Stimulated activated CD4-positive, alpha-beta T cell treated with anti-CD3 and anti-CD28 coated beads, Interleukin-1b, Interleukin-23, amount 100 ng/mL, for 24 hours (primary cell): ENCODE results near the gene AMT.

Experiments
- DNase-seq, 4 experiments: peaks; one replicate each; pipeline ENCODE4 v3.0.0-alpha.2; 2020; ENCODE audit warnings: low read depth in 4 of 4, low spot score in 1 of 4

The AMT gene, protein sequence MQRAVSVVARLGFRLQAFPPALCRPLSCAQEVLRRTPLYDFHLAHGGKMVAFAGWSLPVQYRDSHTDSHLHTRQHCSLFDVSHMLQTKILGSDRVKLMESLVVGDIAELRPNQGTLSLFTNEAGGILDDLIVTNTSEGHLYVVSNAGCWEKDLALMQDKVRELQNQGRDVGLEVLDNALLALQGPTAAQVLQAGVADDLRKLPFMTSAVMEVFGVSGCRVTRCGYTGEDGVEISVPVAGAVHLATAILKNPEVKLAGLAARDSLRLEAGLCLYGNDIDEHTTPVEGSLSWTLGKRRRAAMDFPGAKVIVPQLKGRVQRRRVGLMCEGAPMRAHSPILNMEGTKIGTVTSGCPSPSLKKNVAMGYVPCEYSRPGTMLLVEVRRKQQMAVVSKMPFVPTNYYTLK

DNA sequence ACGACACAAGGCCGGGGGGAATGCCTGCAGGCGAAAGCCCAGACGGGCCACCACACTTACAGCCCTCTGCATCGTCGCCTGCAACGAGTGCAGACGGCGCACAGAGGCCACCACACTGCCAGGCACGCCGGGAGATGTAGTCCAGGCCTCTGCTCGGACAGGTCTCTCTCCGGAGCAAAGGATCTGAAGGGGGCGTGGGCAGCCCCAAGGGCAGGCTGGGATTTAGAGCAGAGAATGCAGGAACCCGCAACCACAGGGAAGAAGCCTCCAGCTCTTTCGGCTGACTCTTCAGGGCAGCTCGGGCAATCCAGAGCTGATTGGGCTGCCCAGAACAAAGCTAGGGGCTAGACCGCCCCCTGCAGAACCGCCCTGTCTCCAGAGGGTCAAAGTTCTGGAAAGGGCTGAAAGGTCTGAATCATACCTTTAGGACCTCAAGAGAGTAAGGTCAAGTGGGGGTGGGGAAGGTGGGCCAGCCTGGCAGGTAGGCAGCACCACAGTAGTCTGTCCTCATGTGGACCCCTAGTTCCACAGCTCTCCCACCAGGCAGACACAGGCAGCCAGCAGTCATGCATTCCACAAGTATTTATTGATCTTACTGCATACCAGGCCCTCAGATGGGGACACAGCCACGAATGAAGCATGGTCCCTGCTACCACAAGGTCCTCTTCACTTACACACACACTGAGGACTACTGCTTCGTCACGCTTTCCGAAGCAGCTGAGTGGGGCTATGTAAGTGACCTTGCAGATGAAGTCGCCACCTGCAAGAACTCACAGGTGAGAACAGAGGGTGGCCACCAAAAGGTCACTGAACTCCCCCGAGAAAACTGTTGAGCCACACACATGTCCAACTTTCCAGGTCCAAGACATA lies at the start of gene AMT:
Gene AMT, minus strand, starts transcription at position 95 of the 870 bp plus-strand sequence. Its CDS starts 23 bp downstream, at position 72.
- no peak for DNase-seq

DNA sequence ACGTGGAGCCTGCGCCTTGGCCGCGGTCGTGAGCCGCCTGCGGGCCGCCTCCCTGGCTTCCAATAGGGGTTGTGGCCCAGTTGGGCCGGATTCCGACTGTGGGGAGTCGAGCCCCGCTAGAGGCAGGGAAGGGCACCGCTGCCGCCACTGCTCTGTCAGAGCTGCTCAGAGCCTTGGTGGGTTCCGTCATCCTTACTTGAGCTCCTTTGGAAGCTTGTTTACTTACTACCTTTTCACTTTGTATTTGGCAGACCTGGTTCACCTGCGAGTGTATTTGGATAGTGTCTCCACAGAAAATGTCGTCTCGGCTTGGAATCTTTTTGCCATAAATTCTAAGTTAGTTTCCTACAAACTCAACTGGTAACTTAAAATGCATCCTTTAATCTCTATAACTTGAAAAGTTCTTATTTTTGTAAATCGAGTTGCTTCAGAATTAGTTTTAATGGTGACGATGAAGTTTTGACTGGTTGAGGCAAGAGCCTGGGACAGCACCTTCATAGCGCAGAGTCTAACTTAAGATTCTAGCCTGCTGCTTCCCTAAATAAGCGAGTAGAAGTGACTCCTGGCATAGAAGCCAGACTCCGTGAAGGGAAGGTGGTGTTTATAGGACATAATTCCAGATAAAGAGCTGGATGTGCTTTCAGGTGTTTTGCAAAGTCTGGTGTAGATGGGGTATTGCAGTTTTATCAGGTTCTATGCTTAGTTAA lies 48.6 kb upstream of the AMT start:
- DNase-seq = peak in 1 of 4 experiments; percentile 9

DNA sequence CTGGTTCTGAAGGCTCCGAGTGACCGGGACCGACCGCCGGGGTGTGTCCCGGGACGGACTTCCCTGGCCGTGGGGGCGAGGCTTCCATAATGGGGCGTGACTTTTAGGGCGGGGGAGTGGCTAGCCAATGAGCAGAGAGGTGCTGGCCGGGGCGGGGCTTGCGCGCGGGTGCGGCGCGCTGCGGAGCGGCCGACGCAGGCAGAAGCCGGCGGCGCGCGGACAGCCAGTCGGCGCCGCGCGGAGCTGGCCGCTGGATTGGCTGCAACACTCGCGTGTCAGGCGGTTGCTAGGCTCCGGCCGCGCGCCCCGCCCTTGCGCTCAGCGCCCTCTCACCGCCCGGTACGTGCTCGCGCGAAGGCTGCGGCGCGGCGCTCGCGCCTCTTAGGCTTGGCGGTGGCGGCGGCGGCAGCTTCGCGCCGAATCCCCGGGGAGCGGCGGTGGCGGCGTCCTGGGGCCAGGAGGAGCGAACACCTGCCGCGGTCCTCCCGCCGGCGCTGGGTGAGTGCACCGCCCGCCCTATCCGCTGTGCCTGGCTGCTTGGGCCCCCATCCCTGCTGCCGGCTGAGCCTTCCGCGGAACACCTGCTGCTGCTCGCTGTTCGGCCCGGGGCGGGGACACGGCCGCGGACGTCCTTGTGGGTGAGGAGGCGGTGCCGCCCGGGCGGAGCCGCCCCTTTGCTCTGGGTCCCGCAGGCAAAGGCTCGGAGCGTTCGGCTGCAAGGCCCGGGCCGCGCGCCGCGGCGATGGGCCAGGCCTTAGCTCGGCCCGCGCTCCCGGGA lies 47.9 kb upstream of the AMT start, which contains the start of gene DAG1:
Gene DAG1, plus strand, starts transcription at position 332 of the 778 bp plus-strand sequence. CDS start 40,268 bp downstream, outside the sequence.
- DNase-seq = peak; percentile 83 to 95 (median 91)

DNA sequence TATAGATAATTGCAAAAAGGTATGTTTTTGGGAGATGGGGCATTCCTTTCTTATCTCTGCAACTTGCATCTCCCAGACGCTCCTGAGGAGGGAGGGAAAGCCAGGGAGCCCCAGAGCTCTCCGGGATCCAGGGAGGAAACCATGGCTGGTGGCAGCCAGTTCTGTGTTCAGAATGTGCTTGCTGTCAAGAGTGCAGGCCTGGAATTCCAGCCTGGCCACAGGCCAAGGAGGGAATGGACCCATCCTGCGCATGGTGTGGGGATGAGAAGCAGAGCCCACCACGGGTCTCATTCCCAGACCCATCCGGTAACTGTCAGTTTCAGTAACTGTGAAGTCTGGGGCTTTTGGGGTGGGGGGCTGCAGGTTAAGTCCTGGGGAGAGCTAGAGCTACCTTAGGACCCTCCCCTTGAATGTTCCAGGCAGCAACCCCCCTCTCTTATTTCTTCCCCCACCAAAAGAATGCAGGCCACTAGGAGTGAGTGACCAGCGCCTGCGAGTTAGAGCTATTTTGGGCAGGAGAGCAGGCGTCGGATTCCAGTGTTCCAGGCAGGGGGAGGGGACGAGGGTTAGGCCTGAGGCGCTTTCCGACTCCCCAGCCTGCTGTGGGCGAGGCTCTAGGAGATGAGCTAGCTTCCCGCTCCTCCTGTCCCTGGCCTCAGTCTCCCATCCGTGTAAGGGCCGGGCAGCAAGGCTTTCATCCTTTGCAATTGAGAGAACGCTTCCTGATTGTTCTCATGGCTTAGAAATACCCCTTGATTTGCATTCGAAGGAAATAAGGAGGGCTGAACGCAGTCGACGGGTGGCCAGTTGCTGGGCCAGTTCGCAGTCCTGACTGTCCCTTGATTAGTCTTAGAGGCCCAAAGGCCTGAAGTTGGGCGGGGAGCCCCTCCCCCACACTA lies 47.0 kb upstream of the AMT start:
- peak in 1 of 4 experiments; percentile 3 for DNase-seq

DNA sequence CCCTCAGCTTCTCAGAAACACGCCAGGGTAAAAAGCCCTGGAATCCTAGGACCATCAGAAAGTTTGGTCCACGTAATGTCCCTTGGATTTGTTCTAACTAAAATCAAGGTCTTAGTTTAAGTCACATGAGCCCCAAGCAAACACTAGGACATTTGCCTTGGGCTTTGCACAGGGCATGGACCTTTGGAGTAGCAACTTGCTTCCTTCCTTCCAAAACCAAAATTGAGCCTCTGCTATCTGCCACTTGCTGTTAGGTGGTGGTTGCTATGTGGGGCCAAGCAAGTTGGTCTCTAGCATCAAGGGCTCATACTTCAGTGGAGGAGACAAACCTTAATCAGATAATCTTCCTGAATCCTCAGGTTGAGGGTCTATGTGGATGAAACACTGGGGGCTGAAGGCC lies 43.8 kb upstream of the AMT start:
- DNase-seq = no peak

DNA sequence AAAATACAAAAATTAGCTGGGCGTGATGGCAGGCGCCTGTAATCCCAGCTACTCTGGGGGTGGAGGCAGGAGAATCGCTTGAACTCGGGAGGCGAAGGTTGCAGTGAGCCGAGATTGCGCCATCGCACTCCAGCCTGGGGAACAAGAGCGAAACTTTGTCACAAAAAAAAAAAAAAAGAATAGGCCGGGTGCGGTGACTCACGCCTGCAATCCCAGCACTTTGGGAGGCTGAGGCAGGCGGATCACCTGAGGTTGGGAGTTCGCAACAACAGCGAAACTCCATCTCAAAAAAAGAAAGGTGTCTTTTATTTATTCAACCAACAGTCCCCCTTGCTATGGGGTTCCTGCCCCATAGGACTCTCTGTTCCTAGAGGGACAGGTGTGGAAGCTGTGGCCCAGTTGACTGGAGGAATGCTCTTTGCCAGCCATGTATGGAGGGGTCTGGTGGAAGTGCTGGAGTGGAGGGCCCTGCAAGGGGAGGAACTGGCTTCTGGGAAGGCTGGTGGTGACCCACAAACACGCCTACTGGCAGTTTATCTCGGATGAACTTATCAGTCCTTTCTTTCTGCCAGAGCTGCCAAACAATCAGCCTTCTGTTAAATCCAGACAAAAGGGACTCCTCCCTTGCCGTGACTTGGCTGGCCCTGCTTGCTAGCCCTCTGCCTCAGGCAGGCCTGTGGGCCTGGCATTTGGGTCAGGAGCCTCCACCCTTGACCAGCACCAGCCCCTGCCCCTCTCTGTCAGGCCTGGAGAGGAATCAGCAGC lies 43.2 kb upstream of the AMT start:
- no peak for DNase-seq

DNA sequence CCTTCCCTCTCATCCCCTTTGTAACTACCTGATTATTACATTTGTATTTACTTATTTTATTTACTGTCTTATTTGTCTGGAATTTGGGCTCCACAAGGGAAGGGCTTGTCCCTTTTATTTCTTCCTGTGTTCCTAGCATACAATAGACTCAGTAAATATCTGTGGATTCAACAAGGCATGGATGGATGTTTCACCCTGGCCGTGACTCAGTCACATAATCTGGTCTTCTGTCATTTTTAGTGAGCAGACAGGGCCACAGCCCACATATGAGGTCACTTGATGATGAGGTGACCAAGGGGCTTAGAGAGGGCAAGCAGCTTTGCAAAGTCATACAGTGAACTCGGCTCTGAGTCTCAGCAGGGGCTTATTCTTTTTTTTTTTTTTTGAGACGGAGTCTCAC lies 39.9 kb upstream of the AMT start:
- no peak for DNase-seq

DNA sequence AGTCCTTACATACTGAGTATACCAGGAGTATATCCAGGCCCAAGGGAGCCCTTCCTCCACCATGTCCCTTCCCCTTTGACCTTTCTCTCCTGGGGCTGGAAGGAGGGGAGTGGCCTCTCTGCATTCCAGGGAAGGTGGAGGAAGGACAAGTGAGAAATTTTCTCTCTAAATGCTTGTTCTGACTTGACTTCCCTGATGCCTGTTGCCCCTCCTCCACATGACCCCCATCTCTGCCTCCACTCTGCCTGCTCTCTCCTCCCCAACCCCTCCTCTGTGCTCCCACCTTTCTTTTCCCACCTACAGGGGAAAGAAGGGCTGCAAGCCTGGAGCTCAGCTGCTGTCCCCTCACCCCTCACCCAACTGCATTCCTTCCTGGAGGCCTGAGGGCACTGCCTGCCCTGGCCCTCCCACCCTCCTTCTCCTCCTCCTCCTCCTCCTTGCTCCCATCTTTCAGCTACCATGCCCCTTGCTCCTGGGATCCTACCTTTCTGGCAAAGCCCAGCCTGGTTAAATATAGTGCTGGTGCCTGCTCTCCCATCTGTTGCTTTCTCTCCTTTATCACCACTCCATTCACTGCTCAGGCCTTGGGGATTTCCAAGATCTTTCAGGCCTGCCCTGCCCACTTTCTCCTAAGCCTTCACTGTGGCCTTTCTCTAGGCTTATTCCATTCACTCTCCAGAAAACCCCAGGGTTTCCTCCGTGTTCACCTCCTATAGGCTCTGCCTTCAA lies 39.3 kb upstream of the AMT start:
- DNase-seq = no peak

DNA sequence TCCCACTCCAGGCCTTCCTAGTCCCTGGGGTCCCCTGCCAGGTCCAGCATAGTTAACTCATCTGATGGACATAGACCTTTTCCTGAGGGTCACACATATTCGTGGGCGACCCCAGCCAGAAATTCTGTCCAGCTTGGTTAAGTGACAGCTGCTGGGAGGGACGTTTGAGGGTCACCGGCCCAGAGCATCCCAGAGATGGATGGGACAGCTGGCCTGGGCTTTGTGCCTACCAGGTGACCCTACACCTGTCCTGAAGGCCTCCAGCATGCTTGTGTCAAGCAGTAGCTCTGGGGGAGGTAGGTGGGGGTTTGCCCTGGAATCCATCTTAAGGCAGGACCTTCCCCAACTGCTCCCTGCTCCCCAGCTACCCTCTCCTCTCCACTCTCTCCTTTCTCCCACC lies 38.7 kb upstream of the AMT start:
- no peak for DNase-seq

DNA sequence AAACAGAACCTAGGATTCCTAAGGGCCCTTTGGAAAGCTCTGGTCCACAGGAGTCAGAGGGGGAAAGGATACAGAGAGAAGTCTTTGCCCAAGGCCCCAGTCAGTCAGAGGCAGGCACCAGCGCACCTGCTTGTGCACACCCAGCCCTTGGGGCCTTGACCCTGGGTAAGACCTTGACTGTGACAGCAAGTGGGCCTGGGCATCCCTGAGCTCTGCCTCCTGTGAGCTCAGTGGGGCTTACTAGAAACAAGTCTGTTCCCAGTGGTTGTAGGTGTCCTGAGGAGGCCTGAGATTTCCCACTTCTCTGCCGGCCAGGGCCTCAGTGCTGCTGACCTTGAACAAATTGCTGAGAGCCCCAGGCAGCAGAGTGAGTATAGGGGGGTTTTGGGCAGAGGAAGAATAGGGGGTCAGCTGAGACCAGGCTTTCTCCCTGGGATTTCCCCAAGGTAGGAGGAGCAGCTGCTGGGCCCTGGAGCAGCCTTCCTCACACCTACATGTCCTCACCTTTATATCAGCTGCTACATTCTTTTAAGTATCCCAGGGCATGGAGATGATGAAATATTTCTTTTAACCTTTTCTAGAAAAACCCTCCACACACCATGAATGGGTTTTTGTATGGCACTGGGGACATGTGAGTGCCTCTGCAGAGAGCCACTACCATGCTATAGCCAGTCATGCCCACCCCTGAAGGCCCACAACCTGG lies 38.1 kb upstream of the AMT start:
- no peak for DNase-seq

DNA sequence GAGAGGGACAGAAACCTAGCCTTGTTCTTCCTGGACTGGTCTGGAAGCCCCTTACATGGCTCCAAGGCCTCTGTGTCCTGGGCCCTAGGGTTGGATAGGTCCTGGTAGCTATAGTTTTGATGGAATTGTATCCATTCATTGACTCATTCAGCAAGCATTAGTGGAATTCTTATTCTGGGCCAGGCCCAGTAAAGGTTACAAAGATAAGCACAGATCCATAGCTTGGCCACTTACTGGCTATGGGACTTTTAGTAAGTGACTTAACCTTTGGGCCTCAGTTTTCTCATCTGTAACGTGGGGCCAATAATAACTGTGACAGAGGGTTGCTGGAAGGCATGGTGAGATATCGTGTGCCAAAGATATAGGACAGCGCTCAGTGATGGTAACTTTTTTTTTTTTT lies 34.2 kb upstream of the AMT start:
- no peak for DNase-seq

DNA sequence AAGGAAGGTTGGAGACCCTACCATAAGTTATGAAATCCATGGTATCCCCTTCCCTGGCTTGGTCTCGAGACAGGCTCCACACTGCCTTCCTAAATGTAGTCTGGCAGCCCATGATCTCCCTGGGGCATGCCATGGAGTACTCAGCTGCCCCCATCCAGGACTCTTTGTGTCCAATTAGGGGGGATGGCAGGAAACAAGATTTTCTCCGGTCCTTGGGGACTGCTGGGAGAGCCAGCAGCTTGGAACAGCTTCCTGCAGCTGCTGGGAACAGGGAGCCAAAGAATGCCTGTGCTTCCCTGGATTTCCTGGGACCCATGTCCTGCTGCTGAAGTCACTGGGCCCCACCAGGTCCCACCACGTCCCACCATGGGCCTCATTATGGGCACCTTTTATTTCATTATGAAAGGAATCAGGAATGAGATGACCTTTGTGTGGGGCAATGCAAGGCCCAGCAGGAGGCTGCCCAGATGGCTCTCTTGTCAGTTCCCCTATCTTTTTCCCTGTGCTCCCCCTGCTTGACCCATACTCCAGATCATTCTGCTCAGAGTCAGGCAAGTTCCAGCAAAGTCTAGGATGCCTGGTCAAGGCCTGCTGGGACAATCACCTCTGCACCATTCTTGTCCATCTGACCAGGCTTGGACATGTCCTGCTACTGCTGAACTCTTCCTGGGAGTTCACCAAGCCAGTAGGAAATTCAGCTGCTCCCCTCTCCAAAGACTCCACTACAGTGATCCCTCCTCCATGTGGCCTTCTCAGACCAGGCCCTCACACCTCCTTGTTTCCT lies 32.8 kb upstream of the AMT start:
- DNase-seq = no peak

DNA sequence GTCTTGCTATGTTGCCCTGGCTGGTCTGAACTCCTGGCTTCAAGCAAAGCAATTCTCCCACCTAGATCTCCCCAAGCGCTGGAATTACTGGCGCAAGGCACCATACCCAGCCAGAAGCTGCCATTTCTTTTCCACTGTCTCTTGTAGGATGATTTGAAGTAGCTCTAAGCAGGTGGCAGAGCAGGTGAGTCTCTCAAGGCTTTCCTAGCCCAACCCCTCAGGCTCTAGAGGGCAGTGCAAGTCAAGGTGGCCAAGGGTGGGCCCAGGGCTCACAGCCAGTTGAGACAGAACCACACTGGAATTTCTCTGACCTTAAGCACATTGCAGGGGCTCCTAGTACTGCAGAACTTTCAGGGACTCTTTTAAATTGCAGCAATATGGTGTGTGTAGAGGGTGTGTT lies 32.2 kb upstream of the AMT start:
- DNase-seq = no peak

DNA sequence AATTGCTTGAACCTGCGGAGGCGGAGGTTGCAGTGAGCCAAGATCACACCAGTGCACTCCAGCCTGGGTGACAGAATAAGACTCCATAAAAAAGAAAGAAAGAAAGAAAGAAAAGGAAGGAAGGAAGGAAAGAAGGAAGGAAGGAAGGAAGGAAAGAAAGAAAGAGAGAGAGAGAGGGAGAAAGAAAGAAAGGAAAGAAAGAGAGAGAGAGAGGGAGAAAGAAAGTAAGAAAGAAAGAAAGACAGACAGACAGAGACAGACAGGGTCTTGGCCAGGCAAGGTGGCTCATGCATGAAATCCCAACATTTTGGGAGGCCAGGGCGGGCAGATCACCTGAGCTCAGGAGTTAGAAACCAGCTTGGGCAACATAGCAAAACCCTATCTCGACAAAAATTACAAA lies 31.3 kb upstream of the AMT start:
- DNase-seq = no peak

DNA sequence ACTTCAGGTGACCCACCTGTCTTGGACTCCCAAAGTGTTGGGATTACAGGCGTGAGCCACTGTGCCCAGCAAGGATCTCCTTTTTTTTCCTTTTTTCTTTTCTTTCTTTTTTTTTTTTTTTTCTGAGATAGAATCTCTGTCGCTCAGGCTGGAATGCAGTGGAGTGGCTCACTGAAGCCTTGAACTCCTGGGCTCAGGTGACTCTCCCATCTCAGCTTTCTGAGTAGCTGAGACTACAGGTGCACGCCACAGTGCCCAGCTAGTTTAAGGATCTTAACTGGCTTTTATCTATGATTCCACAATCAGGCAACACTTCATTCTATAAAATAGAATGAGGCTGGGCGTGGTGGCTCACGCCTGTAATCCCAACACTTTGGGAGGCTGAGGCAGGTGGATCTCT lies 23.1 kb upstream of the AMT start:
- no peak for DNase-seq

DNA sequence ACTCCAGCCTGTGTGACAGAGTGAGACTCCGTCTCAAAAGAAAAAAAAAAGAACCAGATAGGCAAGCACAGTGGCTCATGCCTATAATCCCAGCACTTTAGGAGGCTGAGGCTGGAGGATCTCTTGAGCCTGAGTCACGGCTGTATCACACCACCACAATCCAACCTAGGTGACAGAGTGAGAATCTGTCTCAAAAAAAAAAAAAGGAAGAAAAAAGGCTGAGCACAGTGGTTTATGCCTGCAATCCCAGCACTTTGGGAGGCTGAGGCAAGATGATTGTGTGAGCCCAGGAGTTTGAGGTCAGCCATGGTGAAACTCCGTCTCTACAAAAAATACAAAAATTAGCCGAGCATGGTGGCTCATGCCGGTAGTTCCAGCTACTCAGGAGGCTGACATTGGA lies 12.5 kb upstream of the AMT start:
- DNase-seq = no peak

DNA sequence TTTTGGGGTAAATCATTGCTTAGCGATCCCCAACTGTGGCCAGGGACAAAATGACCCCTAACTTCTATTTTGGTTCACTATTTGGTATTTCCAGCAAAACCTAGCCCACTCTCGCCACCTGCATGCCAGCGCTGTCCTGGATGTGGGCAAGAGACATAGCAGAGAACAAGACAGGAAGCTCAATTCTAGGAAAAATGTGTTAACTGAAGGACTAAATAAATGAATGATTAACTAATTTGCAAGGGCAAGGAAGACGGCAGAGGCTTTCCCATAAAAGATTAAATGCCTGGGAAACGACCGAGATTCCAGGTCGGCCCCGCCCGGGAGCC lies 6.4 kb upstream of the AMT start:
- no peak for DNase-seq
